Measurements from ENCODE around the gene SMIM22. TPM values are rescaled to one million over a fixed set of nuclear protein-coding genes. Genes with fewer than 3 reads are reported as not detected.

The SMIM22 gene
- total RNA-seq, 2 experiments from 2014 or later: not detected

DNA sequence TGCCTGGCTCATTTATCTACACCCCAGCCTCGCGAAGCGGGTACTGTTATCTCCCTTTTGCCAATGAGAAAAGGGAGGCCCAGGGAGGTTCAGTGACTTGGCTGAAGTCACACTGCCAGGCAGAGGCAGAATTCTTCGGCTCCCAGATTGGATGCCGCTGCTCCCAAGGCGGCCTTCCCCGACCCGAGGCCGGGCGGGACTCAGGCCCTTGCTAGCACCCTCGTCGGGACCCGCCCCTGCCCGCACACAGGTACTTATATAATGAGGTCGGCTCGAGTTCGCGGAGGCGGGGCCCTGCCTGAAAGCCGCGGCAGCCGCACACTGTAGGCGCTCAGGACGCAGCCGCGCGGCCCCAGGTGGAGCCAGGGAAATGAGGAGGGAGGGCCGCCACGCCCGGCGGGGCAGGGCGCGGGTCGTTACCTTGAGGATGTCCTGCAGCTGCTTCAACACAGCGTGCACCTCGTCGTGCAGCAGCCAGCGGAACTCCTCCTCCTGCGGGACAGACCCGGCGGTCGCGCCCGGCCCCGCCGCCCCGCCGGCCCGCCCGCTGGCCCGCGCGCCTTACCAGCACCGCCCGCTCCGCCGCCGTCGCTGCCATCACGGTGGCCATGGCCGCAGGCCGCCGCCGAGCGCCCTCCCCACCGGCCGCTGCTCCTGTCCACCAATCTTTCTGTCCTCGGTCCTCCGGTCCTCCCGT is 6.9 kb downstream of the SMIM22 start, which contains the start of gene ROGDI:
Gene ROGDI (minus strand): TSS at position 672 of the 697 bp plus-strand sequence. CDS start 62 bp downstream, at position 610.
- DNase-seq (peak; percentile 64 to 95 (median 83)), ATAC-seq (ENCODE audit: poor library complexity) (peak; percentile 72)
- Histone ChIP-seq H3K36me3 (ENCODE audit: insufficient read depth, low read length) (peaks cover 32% of the 10 kb centered on the region), H3K4me1 (ENCODE audit: insufficient read depth, low read length) (peaks cover 24% of the 10 kb centered on the region), H3K4me3 (ENCODE audit: low read length) (peak within 1 kb of the TSS; percentile 61), H3K27ac (ENCODE audit: low read depth in 1 of 2, low read length in 2 of 2) (peak within 1 kb of the TSS; percentile 91 to 94), H3K27me3 (ENCODE audit: control insufficient read depth in 1 of 2, insufficient read depth in 2 of 2, low read length in 2 of 2) (no peaks in the 10 kb centered on the region), H3K9me3 (ENCODE audit: control insufficient read depth in 1 of 2, insufficient read depth in 1 of 2, low read length in 2 of 2) (no peaks in the 10 kb centered on the region)
- POLR2A ChIA-PET: interaction anchor here (0.5 to 3.0 kb wide), 15 partner anchors 8 to 1012 kb away, joined by 3 to 38 read pairs (median 4); partner anchors contain the start of genes ANKS3, DNAAF8, GLYR1 and MGRN1
- Mint-ChIP-seq H3K4me3 (peak within 1 kb of the TSS; percentile 93), H3K27ac (peak within 1 kb of the TSS; percentile 96), H3K27me3 (no peaks in the 10 kb centered on the region), H3K4me1 (ENCODE audit: low read depth) (peaks cover 22% of the 10 kb centered on the region), H3K36me3 (ENCODE audit: low read depth) (peaks cover 24% of the 10 kb centered on the region), H3K9me3 (no peaks in the 10 kb centered on the region)
- TF ChIP-seq, protein P1, sequence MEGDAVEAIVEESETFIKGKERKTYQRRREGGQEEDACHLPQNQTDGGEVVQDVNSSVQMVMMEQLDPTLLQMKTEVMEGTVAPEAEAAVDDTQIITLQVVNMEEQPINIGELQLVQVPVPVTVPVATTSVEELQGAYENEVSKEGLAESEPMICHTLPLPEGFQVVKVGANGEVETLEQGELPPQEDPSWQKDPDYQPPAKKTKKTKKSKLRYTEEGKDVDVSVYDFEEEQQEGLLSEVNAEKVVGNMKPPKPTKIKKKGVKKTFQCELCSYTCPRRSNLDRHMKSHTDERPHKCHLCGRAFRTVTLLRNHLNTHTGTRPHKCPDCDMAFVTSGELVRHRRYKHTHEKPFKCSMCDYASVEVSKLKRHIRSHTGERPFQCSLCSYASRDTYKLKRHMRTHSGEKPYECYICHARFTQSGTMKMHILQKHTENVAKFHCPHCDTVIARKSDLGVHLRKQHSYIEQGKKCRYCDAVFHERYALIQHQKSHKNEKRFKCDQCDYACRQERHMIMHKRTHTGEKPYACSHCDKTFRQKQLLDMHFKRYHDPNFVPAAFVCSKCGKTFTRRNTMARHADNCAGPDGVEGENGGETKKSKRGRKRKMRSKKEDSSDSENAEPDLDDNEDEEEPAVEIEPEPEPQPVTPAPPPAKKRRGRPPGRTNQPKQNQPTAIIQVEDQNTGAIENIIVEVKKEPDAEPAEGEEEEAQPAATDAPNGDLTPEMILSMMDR (IDR thresholded peaks at IDR 0.05): no peak
- CTCF ChIA-PET: interaction anchor here (1.0 to 1.6 kb wide), 3 partner anchors 33 to 68 kb away, joined by 3 to 5 read pairs (median 3); partner anchors contain the start of genes ANKS3 and DNAAF8
- intact Hi-C loops (cut with DNase I, micrococcal nuclease): loop anchor here (1.0 to 10.0 kb wide), 4 partner anchors 34 to 187 kb away; partner anchors contain the start of genes ANKS3 (in 2 of the 2), DNAAF8 (in 2 of the 2) and UBALD1 (in 1 of the 2)

- Histone ChIP-seq H3K4me1 (ENCODE audit: insufficient read depth, low read length) (peaks cover 24% of the 10 kb centered on the region), H3K4me3 (ENCODE audit: low read length) (peak overlapping the region; percentile 61), H3K36me3 (ENCODE audit: insufficient read depth, low read length) (peaks cover 36% of the 10 kb centered on the region), H3K9me3 (ENCODE audit: control insufficient read depth in 1 of 2, insufficient read depth in 1 of 2, low read length in 2 of 2) (no peaks in the 10 kb centered on the region), H3K27ac (ENCODE audit: low read depth in 1 of 2, low read length in 2 of 2) (peak overlapping the region in 1 of 2 donors; percentile 56), H3K27me3 (ENCODE audit: control insufficient read depth in 1 of 2, insufficient read depth in 2 of 2, low read length in 2 of 2) (no peaks in the 10 kb centered on the region)
- H3K9me3 Mint-ChIP-seq: no peaks in the 10 kb centered on the region
- peak overlapping the region; percentile 96 for H3K27ac Mint-ChIP-seq
- H3K4me1 Mint-ChIP-seq (ENCODE audit: low read depth): peaks cover 22% of the 10 kb centered on the region
- peak; percentile 83 for ATAC-seq (ENCODE audit: poor library complexity)
- H3K27me3 Mint-ChIP-seq: no peaks in the 10 kb centered on the region
- peaks cover 31% of the 10 kb centered on the region for H3K36me3 Mint-ChIP-seq (ENCODE audit: low read depth)
- peak overlapping the region; percentile 92 for H3K4me3 Mint-ChIP-seq
- TF ChIP-seq, protein P1 (IDR thresholded peaks at IDR 0.05): no peak
- ChIA-PET POLR2A (interaction anchor here (0.5 to 3.0 kb wide), 14 partner anchors 8 to 1013 kb away, joined by 3 to 38 read pairs (median 4); partner anchors contain the start of genes ANKS3, DNAAF8, GLYR1 and MGRN1), CTCF (interaction anchor here (0.6 to 1.6 kb wide), 4 partner anchors 34 to 153 kb away, joined by 3 to 5 read pairs (median 3); partner anchors contain the start of genes ANKS3 and DNAAF8)
- intact Hi-C loops (cut with DNase I, micrococcal nuclease): loop anchor here (1.0 to 10.0 kb wide), 4 partner anchors 34 to 188 kb away; partner anchors contain the start of genes ANKS3 (in 2 of the 2), DNAAF8 (in 2 of the 2) and UBALD1 (in 1 of the 2)
- DNase-seq: peak; percentile 76 to 93 (median 88)
These were observed 7.6 kb downstream of the SMIM22 start for GRCh38 chr16:4802659-4803287.

GRCh38 chr16:4803401-4803844 is 8.3 kb downstream of the SMIM22 start:
- Histone ChIP-seq H3K36me3 (ENCODE audit: insufficient read depth, low read length) (peaks cover 38% of the 10 kb centered on the region), H3K4me1 (ENCODE audit: insufficient read depth, low read length) (peaks cover 24% of the 10 kb centered on the region), H3K4me3 (ENCODE audit: low read length) (peak overlapping the region; percentile 61), H3K27me3 (ENCODE audit: control insufficient read depth in 1 of 2, insufficient read depth in 2 of 2, low read length in 2 of 2) (no peaks in the 10 kb centered on the region), H3K27ac (ENCODE audit: low read depth in 1 of 2, low read length in 2 of 2) (no peak overlapping the region), H3K9me3 (ENCODE audit: control insufficient read depth in 1 of 2, insufficient read depth in 1 of 2, low read length in 2 of 2) (no peaks in the 10 kb centered on the region)
- CTCF ChIA-PET: interaction anchor here (0.6 to 1.6 kb wide), 4 partner anchors 34 to 153 kb away, joined by 3 to 5 read pairs (median 3); partner anchors contain the start of genes ANKS3 and DNAAF8
- H3K9me3 Mint-ChIP-seq: no peaks in the 10 kb centered on the region
- DNase-seq (no peak), ATAC-seq (ENCODE audit: poor library complexity) (no peak)
- TF ChIP-seq, protein P1 (IDR thresholded peaks at IDR 0.05): no peak
- H3K4me1 Mint-ChIP-seq (ENCODE audit: low read depth): peaks cover 22% of the 10 kb centered on the region
- intact Hi-C loops (cut with DNase I, micrococcal nuclease): loop anchor here in 1 of 2 experiments (2.0 to 10.0 kb wide), 2 partner anchors 69 to 189 kb away; partner anchors contain the start of genes ANKS3, DNAAF8 and UBALD1
- H3K27ac Mint-ChIP-seq: peak overlapping the region; percentile 96
- H3K36me3 Mint-ChIP-seq (ENCODE audit: low read depth): peaks cover 33% of the 10 kb centered on the region
- no peaks in the 10 kb centered on the region for H3K27me3 Mint-ChIP-seq
- H3K4me3 Mint-ChIP-seq: peak overlapping the region; percentile 92
- POLR2A ChIA-PET: interaction anchor here (1.0 to 3.0 kb wide), 10 partner anchors 10 to 231 kb away, joined by 3 to 38 read pairs (median 7); partner anchors contain the start of genes ANKS3, DNAAF8, GLYR1 and MGRN1

All from CD4-positive, alpha-beta T cell (primary cell).